GM21717 (cell line): ENCODE results near the gene CA12.
"Not testable (repeated sequence)": the region's sequence is repeated elsewhere in the genome, so short reads cannot be mapped to it uniquely, and the experiment has no call there.

Source experiments
- ATAC-seq: cut with Tn5 transposase; IDR thresholded peaks from one replicate; pipeline ENCODE4 v1.9.1; 2021; ENCODE audit warnings: mild to moderate bottlenecking, moderate library complexity; ENCODE audit not compliant: unreplicated experiment

Gene CA12

DNA sequence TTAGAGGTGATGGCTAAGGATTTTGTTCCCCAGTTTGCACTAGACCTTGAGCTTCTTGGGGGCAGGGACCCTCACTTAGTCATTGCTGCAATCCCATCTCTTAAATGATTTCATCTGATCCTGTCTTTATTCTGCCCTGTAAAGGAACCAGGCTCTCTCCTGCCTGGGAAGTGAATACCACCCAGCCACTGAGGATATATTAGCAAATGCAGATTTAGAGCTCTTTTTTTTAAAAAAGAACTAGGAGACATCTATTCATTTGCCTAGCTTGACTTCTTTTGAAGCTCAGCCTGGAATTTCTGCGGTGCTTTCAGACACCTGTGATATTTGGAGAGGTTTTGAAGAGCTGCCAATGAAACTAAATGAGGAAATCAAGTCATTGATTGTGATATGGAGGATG, 41.8 kb downstream of the CA12 start:
- ATAC-seq, result no peak

DNA sequence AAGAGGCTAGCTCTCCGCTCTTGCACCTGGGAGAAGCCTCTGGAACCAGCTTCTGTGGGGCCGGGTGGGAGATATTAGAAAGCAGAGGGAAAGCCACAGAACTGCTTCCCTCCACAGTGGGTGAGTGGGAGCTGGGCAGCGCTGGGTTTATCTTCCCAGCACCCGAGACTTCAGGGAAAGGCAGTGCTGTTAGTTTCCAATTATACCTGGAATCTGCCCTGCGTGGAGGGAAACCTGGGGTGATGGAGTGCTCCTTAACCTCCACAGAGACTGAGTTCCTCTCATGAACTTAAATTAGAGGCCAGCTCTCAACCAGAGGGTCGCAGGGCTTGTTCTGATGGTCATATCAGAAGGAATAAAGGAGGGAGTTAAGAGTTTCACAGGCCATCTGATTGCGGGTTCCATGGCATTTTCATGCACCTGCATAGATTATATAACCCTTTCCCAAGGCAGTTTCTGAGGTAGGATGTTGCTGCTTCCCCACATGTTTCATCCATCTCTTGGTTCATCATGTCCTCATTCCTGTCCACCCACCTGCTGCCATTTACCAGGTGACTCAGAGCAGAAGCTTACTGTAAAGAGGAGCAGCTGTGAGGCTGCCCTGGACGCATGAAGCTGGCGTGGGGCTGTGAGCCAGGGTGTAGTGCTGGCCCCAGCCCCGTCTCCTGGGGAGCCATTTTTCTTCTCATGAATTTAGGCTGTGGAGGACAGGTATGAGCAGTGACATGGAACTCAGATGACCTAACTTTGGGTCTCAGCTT, 42.5 kb downstream of the CA12 start:
- no peak for ATAC-seq

DNA sequence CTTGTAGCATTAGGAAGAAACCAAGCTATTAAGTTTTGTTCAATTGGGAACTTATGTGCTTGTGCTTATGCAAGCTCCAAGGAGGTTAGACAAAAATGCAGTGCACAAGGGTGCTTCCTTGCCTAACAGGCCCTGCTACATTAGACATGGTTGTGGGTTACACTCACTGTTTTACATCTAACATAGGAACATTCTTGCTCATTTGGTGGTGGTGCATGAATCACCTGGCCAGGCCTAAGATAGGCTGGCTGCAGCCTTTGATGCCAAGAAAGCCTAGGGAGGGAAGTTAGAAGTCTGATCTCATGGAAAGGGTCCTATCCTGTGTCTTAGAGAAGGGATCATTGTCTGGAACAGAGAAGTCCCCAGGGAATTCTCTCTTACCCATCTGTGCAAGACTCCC, 43.5 kb downstream of the CA12 start:
- no peak for ATAC-seq

DNA sequence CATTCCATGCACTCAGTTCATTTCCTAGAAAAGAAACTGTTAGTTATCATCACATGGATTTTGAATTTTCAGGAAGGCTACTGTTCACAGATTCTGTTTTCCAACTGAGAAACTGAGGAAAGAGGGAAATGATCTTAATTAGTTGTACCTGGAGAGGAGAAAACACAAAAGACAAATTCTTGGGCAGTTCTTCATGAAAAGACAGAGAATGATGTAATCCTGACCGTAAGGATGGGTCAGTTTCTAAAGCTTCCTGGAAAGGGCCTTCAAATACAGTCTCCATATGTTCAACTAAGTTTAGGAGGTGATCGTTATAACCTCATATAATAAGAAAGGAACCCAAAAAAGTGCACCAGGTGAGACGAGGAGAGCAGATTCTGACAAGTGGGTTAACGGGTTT, 44.6 kb downstream of the CA12 start:
- no peak for ATAC-seq

DNA sequence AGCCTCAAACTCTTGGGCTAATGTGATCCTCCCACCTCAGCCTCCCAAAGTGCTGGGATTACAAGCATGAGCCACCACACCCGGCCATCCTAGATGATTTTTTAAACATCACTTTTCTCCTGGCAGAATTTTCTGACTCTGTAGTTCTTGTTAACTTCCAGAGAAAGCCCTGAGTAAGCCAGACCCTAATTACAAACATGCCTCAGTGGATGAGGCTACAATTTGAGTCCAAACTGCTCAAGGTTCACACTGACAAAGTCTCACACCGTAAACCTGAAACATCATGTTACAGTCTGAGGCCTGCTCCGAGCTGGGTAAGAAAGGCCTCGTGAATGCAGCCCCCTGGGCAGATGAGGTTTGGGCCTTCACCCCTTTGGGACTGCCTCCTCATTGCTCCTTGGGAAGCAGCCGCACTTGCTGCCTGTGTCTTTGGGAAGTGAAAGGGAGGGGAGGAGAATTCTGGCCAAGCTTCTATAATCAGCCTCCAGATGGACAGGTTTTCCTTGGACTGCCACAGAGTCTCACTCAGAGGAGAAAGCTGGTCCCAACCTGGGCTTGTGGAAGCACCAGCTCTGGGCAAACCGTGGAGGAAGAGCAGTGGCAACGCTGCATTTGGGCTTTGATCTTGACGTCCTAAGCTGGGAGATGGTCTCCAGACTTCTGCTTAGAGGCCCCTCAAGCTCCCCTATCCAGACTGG, 46.0 kb downstream of the CA12 start:
- no peak for ATAC-seq

DNA sequence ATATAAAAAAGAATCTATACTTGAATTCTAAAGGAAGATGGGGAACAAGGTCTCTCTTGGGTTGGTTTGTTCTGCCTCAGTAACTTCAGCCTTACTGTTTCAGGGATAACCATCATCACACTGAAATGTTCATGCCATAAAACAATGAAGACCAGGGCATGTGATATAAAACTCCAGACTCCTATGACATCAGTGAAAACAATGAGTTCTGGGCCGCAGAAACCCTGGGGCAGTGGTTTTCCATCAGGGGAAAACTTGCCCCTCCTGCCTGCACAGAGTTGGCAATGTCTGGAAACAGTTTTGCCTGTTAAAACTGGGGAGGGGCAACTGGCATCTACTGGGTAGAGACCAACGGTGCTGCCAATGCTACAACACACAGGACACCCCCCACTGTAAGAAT, 46.8 kb downstream of the CA12 start:
- no peak for ATAC-seq

DNA sequence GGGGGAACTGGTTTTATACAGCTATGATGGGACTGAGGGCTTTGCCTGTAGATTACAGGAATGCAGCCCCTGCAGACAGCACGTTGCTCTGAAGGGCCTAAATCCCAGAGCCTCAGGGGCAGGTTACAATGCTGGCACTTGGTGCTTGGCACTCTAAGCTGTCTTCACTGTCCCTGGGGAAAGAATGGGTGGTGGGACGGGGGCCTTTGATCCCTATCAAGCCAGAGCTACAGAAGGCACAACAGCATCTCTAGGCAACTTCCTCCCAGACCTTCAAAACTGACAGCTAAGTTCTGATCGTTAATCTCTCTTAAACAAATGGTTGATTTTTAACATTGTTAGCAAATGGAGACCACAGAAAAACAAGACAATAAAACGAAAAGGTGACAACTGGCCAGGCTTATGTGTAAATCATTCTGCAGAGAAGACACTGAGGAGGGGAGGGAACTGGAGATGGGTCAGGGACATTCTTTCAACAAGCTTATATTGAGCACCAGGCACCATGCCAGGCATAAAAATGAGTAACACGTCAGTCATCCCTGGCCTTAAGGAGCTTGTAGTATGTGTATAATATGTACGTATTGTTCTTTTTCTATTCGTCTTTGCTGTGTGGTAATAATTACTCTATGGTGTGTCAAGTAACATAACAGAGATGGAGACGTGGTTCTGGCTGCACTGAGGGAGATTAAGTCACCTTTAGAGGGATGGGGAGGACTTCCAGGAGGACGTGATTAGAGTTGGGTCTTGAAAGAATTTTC, 49.1 kb downstream of the CA12 start:
- no peak for ATAC-seq

DNA sequence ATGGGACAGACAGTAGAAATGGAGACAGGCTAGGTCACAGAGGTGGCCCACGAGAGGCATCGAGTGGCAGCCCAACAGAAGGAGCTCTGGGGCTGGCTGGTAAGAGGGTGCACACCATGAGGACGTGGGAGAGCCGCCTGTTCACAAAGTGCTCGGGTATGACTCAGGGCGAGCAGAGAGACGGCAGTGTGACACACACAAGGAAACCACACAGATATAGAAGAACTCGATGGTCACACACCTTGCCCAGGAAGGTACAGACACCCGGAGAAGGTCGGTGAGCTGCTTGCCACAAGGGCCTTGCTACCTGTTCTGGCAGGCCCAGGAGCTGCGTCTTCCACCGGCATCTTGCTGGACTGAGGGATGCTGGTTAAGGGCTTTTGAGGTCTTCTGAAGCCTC, 50.2 kb downstream of the CA12 start:
- no peak for ATAC-seq

DNA sequence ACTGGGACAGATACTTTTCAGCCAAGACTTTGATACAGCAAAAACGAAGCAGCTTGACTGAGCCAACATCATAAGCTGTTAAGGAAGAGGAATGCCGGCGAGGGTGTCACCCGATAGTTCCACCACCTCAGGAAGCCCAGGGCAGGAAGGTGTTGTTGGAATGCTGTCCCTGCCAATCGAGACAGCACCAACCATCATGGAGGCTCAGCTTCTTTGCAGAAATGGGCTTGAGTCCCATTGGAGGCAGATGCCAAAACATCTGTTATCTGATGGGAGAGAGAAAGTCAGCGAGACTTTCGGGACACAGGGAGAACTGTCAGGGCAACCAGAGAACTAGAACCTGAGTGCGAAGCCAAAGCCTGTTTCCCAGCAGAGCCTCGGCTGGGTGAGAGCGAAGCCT, 50.7 kb downstream of the CA12 start:
- ATAC-seq, result no peak

DNA sequence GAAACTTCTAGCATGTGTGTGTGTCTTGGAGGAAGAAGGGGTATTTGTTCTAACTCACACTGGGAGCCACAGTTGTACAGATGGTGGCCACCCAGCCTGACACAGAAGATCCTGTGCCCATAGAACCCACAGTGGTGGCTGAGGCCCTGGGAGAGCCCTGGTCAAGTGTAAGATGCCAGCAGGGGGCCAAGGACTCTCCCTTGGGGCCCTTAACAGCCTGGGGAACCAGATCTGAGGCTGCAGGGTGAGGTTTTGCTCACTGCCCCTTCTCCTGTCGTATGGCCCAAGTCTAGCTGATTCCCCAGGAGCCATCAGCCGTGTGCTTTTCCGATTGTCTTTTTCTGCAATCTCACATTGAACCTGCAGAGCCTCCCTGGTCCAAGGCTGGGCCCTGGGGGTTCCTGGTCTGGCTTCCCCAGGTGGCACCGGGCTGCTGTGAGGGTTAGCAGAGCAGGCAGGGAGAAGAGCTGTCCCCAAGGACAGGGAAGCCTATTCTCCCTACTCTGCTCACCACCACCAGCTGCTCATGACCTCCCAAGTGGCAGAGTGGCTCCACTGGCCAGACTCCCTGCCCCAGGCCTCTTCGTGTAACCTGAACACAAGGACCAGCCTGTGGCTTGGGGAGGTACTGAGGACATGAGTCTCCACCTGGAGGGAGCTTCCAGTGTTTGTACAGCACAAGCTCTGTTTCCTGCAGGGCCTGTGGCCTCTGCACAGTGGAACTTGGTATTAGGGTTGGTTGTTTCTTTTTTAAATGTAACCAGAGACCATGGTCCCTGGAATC, 51.9 kb downstream of the CA12 start:
- no peak for ATAC-seq

DNA sequence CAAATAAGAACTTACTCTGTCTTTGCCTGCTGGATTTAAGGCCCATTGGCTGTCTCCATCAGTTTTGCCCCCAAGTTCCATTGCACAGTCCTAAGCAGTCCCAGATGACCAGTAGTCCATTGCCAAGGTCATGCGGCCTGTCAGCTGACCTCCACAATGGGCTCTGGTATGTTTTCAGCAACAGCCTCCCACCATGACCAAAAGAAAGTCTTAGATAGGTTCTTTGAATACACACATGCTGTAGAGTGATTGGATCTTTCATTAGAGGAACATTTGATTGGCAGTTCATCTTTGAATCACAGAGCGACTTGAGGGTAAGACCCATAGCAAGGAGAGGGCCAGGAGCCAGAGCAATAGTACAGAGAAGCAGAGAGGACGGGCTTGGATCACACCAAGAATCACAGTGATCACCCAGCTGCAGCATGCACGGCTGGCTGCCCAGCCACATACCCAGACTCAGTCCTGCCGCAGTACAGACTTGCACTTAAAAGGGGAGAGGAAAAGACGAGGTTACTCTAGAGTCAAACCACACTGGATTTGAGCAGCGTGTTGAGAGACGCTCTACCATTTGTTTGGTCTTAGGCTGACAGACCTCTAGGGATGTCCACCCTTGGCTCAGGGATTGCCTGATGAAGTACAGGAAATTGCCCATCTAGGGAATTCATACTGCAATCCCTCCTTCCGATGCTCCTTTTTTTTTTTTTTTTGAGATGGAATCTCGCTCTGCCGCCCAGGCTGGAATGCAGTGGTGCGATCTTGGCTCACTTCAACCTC, 53.8 kb downstream of the CA12 start:
- ATAC-seq, result no peak

DNA sequence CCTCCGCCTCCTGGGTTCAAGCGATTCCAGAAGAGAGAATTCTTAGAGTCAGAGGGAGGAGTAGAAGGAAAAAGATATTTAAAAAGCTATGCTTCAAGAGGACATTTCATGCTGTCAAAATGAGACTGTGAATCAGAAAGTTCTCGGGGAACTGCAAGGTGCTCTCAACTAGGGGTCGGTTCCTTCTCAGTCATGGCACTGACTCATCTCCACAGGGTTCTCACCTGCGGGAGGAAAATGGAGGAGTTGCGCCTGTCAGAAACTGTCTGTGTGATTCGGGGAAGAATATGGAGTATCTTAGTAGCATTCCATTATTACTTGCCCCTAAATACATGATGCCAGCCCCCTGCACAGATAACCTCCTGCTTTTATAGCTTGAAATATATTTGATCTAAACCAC, 56.9 kb downstream of the CA12 start:
- no peak for ATAC-seq

DNA sequence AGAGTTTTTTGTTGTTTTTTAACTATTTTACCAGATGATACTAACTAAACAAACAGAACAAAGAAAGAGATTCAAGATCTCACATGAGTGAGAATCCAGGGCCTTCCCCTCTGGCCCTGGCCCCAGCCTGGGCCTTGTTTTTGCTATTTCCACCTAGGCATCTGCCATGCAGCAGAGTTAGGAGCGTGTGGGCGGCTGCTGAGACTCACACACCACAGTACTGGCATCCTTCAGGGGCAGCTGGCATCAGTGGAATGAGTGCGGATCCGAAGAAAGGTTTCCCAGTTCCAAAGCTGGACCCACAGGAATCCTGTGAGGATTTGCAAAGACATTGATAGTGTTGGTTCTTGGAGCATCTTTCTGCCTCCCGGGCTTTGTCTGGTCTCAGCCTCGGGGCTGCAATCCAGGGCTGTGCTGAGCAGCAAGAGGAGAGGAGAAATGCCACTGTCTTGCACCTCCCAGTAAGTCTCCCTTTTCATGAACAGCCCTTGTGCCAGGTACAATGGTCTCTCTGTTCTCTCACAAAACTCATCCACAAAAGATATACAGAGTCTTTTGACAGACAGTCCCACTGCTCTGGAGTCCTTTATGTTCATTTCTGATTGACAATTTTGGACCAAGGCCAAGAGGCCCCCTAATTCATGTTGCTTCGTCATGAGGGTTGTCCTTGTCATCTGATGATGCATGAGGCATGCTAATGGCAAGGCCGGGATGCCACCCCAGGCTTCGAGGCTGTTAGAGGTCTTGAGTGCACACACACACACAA, 57.7 kb downstream of the CA12 start:
- no peak for ATAC-seq

DNA sequence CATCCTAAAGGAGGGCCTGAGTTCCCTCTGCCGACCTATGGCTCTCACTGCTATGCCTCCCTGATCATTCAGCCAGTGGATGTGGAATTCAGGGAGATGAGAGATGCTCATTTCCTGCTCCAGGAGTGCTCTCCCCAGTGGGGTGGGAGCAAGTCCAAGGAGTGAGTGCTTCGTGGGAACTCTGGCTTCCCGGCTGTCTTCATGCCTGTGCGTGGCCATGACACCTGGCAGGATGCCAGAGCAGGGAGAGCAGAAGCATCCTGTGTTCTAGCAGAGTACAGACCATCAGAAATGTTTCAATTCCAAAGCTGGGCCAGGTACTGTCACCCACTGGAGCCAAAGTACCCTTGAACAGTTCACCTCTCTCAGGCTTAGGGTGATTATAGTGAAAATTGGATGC, 59.1 kb downstream of the CA12 start:
- no peak for ATAC-seq

DNA sequence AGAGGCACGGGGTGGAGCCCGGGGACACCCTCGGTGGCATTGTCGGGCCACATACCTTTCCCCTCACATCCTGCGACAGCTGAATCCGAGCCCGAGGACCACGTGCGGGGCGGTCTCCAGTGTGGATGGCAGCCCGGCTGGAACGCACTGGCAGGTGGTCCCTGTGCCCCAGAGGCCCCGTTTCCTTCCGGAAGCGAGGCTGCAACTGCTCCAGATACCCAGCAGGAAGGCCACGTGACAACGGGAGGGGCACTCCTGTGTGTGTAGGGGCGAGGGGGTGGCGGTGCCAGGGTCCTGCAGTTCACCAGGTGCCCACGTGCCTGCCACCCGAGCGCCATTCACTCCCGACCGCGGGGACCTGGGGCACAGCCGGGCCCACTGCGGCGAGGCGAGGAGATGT, 60.2 kb downstream of the CA12 start:
- ATAC-seq, result no peak

DNA sequence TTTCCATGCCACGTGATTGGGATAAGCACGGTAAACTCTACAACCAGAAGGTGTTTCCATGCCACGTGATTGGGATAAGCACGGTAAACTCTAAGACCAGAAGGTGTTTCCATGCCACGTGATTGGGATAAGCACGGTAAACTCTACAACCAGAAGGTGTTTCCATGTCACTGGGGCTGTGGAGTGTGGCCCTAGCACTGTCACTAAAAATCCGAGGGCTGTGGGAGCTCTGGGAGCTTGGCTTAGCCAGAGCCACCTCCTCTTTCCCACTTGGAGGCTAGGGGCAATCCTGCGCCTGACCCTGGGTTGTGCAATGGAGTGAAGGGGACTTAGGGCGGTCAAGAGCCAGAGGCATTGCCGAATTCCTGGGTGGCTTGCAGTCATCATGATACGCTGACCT, 60.7 kb downstream of the CA12 start:
- not testable (repeated sequence) for ATAC-seq

DNA sequence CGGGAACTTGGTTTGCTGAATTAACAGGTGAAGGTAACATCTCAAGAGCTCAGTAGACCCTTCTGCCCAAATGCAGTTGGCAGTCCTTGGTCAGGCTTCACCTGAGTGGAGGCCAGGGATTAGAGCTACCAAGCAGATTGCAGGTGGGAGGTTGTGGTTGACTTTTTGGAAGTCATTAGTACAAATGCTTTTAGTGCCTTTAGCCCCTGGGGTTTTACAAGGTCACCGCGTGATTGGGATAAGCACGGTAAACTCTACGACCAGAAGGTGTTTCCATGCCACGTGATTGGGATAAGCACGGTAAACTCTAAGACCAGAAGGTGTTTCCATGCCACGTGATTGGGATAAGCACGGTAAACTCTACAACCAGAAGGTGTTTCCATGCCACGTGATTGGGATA, 61.2 kb downstream of the CA12 start:
- ATAC-seq, result not testable (repeated sequence)

DNA sequence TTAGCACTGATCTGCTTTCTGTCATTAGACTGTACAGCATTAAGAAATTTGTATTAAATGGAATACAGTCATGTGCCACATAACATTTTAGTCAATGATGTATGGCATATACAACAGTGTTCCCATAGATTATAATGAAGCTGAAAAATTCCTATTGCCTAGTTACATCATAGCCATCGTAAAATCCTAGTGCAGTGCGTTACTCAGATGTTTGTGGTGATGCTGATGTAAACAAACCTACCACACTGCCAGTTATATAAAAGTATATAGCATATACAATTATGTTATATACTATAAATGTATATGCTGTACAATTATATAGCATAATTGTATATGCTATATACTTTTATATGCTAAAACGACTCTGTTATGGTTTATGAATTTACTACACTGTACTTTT, 62.6 kb downstream of the CA12 start:
- no peak for ATAC-seq

DNA sequence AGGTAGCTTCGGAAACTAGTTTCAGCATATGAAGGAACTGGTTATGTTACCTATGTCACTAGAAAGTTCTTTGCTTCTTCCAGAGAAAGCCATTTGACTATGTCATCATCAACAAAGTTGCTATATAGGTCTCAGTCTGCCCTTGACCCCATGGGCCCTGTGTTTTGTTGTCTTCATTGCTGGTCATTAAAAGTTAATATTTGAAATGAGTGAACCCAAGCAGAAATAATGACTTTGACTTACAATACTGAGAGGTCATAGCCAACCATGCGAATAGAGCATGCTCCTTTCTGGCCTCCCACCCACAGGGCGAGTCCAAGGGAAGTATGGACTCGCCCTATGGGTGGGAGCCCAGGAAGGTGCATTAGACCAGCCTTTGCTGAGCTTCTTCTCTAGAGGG, 63.3 kb downstream of the CA12 start:
- no peak for ATAC-seq

DNA sequence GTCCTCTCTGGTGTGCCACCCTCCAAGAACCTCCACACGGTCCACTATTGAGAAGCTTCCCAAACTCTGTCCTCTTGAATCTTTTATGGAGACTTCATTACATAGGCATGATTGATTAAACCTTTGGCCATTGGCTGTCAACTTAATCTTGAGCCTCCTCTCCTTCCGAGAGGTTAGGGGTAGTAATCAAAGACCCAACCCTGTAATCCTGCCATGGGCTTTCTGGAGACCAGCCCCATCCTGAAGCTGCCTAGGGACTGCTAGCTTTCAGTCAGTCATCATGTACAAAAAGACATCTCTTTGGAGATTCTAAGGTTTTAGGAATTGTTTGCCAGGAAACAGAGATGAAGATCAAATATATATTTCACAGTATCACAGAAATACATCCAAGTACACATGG, 67.2 kb downstream of the CA12 start:
- ATAC-seq, result no peak
